Smooth muscle cell (in vitro differentiated cells): ENCODE measurements around the gene MYPN. TPM values are rescaled to one million over a fixed set of nuclear protein-coding genes. Genes with fewer than 3 reads are reported as not detected.

Source experiments
- DNase-seq: peaks from one replicate; lab custom pipeline; 2025; ENCODE audit not compliant: unreplicated experiment; lab: John Stamatoyannopoulos, UW
- H2AFZ ChIP-seq: fragments of 200-600 bp; sonication (generic); 2 replicates; pipeline ENCODE4 v1.6.0; 2016; ENCODE audit warnings: antibody characterized with exemption, low read depth, mild to moderate bottlenecking
- H3F3A ChIP-seq: fragments of 200-600 bp; sonication (generic); 2 replicates; pipeline ENCODE4 v1.6.0; 2017; ENCODE audit warnings: antibody characterized with exemption, low read depth
- H3K27ac ChIP-seq: fragments of 200-600 bp; sonication (generic); 2 replicates; pipeline ENCODE4 v1.5.1; 2016; ENCODE audit warnings: low read depth, mild to moderate bottlenecking
- H3K27me3 ChIP-seq: fragments of 200-600 bp; sonication (generic); 2 replicates; pipeline ENCODE4 v1.6.1; 2016; ENCODE audit warnings: low read depth, mild to moderate bottlenecking
- H3K36me3 ChIP-seq: fragments of 200-600 bp; sonication (generic); 2 replicates; pipeline ENCODE4 v1.5.1; 2016; ENCODE audit warnings: low read depth
- H3K4me1 ChIP-seq: fragments of 200-600 bp; sonication (generic); 2 replicates; pipeline ENCODE4 v1.5.1; 2016; ENCODE audit warnings: low read depth
- H3K4me2 ChIP-seq: fragments of 200-600 bp; sonication (generic); 2 replicates; pipeline ENCODE4 v1.6.0; 2016; ENCODE audit warnings: mild to moderate bottlenecking
- H3K4me3 ChIP-seq: fragments of 200-600 bp; sonication (generic); 2 replicates; pipeline ENCODE4 v1.5.1; 2016; ENCODE audit warnings: mild to moderate bottlenecking
- H3K79me2 ChIP-seq: fragments of 200-600 bp; sonication (generic); 2 replicates; pipeline ENCODE4 v1.6.0; 2016; ENCODE audit warnings: low read depth, mild to moderate bottlenecking
- H3K9ac ChIP-seq: fragments of 200-600 bp; sonication (generic); 2 replicates; pipeline ENCODE4 v1.6.0; 2016; ENCODE audit warnings: low read depth
- H3K9me3 ChIP-seq: fragments of 200-600 bp; sonication (generic); replicated peaks from 2 replicates; pipeline ENCODE4 v1.5.1; 2016; ENCODE audit warnings: low read depth
- H4K20me1 ChIP-seq: fragments of 200-600 bp; sonication (generic); 2 replicates; pipeline ENCODE4 v1.6.0; 2016; ENCODE audit warnings: low read depth
- WGBS: methylation state at CpG from one replicate; pipeline ENCODE4 v1.1.7; 2016; ENCODE audit warnings: low lambda C conversion rate; 5-methylcytosine and 5-hydroxymethylcytosine counted together
- polyA plus RNA-seq: library from polyadenylated mRNA; unstranded; fragments of >200 nt; fragmentation: Nextera tagmentation; extraction: Ambion mirVana; gene quantifications from 2 replicates; pipeline ENCODE4 v1.2.1, GENCODE V29; 2016
- total RNA-seq: library from RNA; depleted of rRNA; stranded (reverse); fragments of >200 nt; gene quantifications from 2 replicates; pipeline ENCODE4 v1.2.3, GENCODE V29; 2014
- TF ChIP-seq, protein P1 (sequence below): fragments of 200-600 bp; sonication (generic); IDR thresholded peaks from 2 replicates; pipeline ENCODE4 v1.5.1; 2017; ENCODE audit warnings: borderline replicate concordance, mild to moderate bottlenecking, antibody characterized with exemption; ENCODE audit not compliant: insufficient read depth, poor library complexity, severe bottlenecking

The MYPN gene
- total and polyA plus RNA-seq, 2 experiments from 2014 or later = 0.03 to 0.13 TPM

- no peak overlapping the region for H3K27ac ChIP-seq
- H3K27me3 ChIP-seq = no peaks in the 10 kb centered on the region
- WGBS = 92% methylated on average over 7 of the region's 7 CpGs
- no peaks in the 10 kb centered on the region for H3K4me1 ChIP-seq
- TF ChIP-seq, protein P1, sequence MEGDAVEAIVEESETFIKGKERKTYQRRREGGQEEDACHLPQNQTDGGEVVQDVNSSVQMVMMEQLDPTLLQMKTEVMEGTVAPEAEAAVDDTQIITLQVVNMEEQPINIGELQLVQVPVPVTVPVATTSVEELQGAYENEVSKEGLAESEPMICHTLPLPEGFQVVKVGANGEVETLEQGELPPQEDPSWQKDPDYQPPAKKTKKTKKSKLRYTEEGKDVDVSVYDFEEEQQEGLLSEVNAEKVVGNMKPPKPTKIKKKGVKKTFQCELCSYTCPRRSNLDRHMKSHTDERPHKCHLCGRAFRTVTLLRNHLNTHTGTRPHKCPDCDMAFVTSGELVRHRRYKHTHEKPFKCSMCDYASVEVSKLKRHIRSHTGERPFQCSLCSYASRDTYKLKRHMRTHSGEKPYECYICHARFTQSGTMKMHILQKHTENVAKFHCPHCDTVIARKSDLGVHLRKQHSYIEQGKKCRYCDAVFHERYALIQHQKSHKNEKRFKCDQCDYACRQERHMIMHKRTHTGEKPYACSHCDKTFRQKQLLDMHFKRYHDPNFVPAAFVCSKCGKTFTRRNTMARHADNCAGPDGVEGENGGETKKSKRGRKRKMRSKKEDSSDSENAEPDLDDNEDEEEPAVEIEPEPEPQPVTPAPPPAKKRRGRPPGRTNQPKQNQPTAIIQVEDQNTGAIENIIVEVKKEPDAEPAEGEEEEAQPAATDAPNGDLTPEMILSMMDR = no peak
- no peak for DNase-seq
- no peaks in the 10 kb centered on the region for H3K79me2 ChIP-seq
- no peaks in the 10 kb centered on the region for H4K20me1 ChIP-seq
- no peaks in the 10 kb centered on the region for H3F3A ChIP-seq
- no peak overlapping the region for H3K4me2 ChIP-seq
- no peak overlapping the region for H2AFZ ChIP-seq
- H3K9ac ChIP-seq = no peak overlapping the region
- H3K9me3 ChIP-seq = no peaks in the 10 kb centered on the region
- H3K36me3 ChIP-seq = no peaks in the 10 kb centered on the region
- no peak overlapping the region for H3K4me3 ChIP-seq
Measured at GRCh38 chr10:68086910-68087684, 22.2 kb upstream of the MYPN start.

DNA sequence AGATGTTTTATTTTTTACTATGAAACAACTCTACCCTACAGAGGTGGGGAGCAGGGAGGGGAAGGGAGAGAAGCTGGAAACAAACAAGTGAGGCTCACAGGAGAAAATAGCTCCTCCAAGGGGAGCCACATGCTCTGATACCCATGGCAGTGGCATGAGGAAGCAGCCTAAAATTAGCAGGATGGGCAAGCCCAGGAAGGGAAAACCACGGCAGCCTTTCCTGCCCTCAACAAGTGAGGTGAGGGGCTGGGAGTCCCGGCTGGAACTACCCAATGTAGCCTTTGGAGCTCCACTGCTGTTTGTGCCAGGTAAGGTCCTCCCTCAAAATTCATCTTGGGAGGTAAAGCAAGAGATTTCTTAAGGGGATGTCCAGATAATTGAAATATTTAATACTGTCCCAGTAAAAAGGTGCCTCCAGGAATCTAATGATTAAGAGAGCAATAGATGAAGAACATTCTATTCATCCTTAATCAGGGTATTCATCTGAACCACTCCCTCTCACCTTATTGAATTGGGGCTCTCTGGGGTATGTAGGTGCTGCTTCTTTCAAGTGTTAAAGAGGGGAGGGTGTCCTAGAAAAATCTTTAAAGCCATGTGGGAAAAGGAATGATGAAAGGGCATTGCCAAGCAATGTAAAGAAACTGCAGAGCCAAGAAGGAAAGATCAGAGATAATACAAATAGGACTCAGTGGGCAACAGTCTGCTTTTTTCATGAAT, 21.4 kb upstream of the MYPN start:
- DNase-seq = no peak
- H3K9me3 ChIP-seq = no peaks in the 10 kb centered on the region
- WGBS = 44% methylated on average over 2 of the region's 2 CpGs
- H3F3A ChIP-seq = no peaks in the 10 kb centered on the region
- H3K27me3 ChIP-seq = no peaks in the 10 kb centered on the region
- no peak overlapping the region for H2AFZ ChIP-seq
- no peaks in the 10 kb centered on the region for H3K79me2 ChIP-seq
- H3K4me2 ChIP-seq = no peak overlapping the region
- H3K4me3 ChIP-seq = no peak overlapping the region
- TF ChIP-seq, protein P1 = no peak
- no peaks in the 10 kb centered on the region for H3K36me3 ChIP-seq
- no peak overlapping the region for H3K27ac ChIP-seq
- no peaks in the 10 kb centered on the region for H4K20me1 ChIP-seq
- no peak overlapping the region for H3K9ac ChIP-seq
- no peaks in the 10 kb centered on the region for H3K4me1 ChIP-seq

DNA sequence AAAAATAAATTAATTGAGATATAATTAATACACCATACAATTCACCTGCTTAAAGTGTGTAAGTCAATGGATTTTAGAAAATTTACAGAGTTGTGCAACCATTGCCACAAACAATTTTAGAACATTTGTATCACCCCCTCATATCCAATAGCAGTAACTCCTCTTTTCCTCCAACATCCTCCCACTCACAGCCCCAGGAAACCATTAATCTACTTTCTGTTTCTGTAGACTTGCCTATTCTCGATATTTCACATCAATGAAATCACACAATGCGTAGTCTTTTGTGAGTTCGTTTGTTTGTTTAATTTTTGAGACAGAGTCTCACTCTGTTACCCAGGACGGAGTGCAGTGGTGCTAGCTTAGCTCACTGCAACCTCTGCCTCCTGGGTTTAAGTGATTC, 20.5 kb upstream of the MYPN start:
- TF ChIP-seq, protein P1 = no peak
- Histone ChIP-seq H2AFZ (no peak overlapping the region), H3K9me3 (no peaks in the 10 kb centered on the region), H3K36me3 (no peaks in the 10 kb centered on the region), H3K4me2 (no peak overlapping the region), H4K20me1 (no peaks in the 10 kb centered on the region), H3K27me3 (no peaks in the 10 kb centered on the region), H3K27ac (no peak overlapping the region), H3K9ac (no peak overlapping the region), H3K4me3 (no peak overlapping the region), H3K4me1 (no peaks in the 10 kb centered on the region), H3F3A (no peaks in the 10 kb centered on the region), H3K79me2 (no peaks in the 10 kb centered on the region)
- DNase-seq = no peak
- 87% methylated on average over 4 of the region's 4 CpGs for WGBS
